MCF 10A (cell line): Measurements from ENCODE around the gene PPM1H. TPM values are rescaled to one million over a fixed set of nuclear protein-coding genes. Genes with fewer than 3 reads are reported as not detected.

Source experiments
- BruUV-seq: library from RNA; stranded (reverse); fragments of 400-500 nt; replicated peaks from 2 replicates; lab custom pipeline; 2021; lab: Mats Ljungman, UMichigan
- CTCF ChIA-PET: fragments of 300-600 bp; sonication (Branson Sonifier 250); formaldehyde crosslinking; extraction: SDS; loops from one replicate; lab custom pipeline; 2021; ENCODE audit warnings: antibody characterized with exemption, inconsistent platforms; lab: Yijun Ruan, JAX
- POLR2A ChIA-PET: fragments of 300-600, 350-650 bp; sonication (Branson Sonifier 250); formaldehyde crosslinking; extraction: SDS; loops from one replicate; lab custom pipeline; 2020; ENCODE audit warnings: antibody characterized with exemption, inconsistent platforms; lab: Yijun Ruan, JAX
- DNase-seq: peaks from one replicate; pipeline ENCODE4 v3.0.0-alpha.2; 2018; ENCODE audit not compliant: unreplicated experiment
- H3K27ac Mint-ChIP-seq: one replicate; pipeline ENCODE4 v1.8.0; 2022; ENCODE audit warnings: mild to moderate bottlenecking, low read depth, mixed read lengths; ENCODE audit not compliant: unreplicated experiment
- H3K27me3 Mint-ChIP-seq: one replicate; pipeline ENCODE4 v1.8.0; 2022; ENCODE audit warnings: mixed read lengths; ENCODE audit not compliant: insufficient read depth, unreplicated experiment
- H3K36me3 Mint-ChIP-seq: one replicate; pipeline ENCODE4 v1.8.0; 2022; ENCODE audit warnings: mild to moderate bottlenecking, moderate library complexity, mixed read lengths; ENCODE audit not compliant: insufficient read depth, unreplicated experiment
- H3K4me1 Mint-ChIP-seq: one replicate; pipeline ENCODE4 v1.8.0; 2022; ENCODE audit warnings: mixed read lengths; ENCODE audit not compliant: insufficient read depth, unreplicated experiment
- H3K4me3 Mint-ChIP-seq: one replicate; pipeline ENCODE4 v1.8.0; 2022; ENCODE audit warnings: mild to moderate bottlenecking, moderate library complexity, mixed read lengths; ENCODE audit not compliant: unreplicated experiment
- H3K9me3 Mint-ChIP-seq: one replicate; pipeline ENCODE4 v1.8.0; 2022; ENCODE audit warnings: mixed read lengths; ENCODE audit not compliant: unreplicated experiment
- intact Hi-C: fragments of 100-400 bp; cut with micrococcal nuclease; formaldehyde crosslinking; loops from 2 replicates; pipeline ENCODE4 v1.14.1; 2022
- total RNA-seq: library from RNA; stranded (reverse); gene quantifications from 2 replicates; pipeline ENCODE4 v1.2.3, GENCODE V29; 2022
- TF ChIP-seq, protein P1 (sequence below): fragments of 200-600 bp; IDR thresholded peaks from one replicate; pipeline ENCODE4 v1.8.0; 2022; ENCODE audit warnings: antibody characterized with exemption, mild to moderate bottlenecking; ENCODE audit not compliant: unreplicated experiment

Gene PPM1H
- total RNA-seq, 1 experiment from 2014 or later: 0.49 TPM

DNA sequence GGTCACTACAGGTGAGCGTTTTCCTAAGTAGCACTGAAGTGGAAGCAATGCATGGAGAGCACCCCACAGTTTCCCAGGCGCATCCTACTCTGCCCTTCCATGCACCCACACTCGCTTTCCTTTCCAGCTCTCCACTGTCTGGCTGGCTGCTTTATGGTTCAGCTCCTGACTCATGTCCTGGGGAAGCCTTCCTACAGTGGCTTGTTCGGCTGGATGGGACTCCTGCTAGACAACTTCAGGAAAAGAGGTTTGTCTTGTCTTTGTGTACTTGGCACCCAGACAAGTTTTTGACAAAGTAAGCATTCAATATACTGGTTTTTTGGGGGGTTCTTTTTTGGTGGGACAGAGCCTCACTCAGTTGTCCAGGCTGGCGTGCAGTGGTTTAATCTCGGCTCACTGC is 21.6 kb downstream of the PPM1H start:
- no TSS peak for BruUV-seq
- no peaks in the 10 kb centered on the region for H3K9me3 Mint-ChIP-seq
- no peak for DNase-seq
- H3K4me1 Mint-ChIP-seq: no peaks in the 10 kb centered on the region
- ChIA-PET CTCF (no interaction called here), POLR2A (no interaction called here)
- H3K27ac Mint-ChIP-seq: no peak overlapping the region
- no peak overlapping the region for H3K4me3 Mint-ChIP-seq
- no peaks in the 10 kb centered on the region for H3K36me3 Mint-ChIP-seq
- intact Hi-C loops: no loop called here
- TF ChIP-seq, protein P1, sequence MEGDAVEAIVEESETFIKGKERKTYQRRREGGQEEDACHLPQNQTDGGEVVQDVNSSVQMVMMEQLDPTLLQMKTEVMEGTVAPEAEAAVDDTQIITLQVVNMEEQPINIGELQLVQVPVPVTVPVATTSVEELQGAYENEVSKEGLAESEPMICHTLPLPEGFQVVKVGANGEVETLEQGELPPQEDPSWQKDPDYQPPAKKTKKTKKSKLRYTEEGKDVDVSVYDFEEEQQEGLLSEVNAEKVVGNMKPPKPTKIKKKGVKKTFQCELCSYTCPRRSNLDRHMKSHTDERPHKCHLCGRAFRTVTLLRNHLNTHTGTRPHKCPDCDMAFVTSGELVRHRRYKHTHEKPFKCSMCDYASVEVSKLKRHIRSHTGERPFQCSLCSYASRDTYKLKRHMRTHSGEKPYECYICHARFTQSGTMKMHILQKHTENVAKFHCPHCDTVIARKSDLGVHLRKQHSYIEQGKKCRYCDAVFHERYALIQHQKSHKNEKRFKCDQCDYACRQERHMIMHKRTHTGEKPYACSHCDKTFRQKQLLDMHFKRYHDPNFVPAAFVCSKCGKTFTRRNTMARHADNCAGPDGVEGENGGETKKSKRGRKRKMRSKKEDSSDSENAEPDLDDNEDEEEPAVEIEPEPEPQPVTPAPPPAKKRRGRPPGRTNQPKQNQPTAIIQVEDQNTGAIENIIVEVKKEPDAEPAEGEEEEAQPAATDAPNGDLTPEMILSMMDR: no peak
- H3K27me3 Mint-ChIP-seq: peaks cover 40% of the 10 kb centered on the region

DNA sequence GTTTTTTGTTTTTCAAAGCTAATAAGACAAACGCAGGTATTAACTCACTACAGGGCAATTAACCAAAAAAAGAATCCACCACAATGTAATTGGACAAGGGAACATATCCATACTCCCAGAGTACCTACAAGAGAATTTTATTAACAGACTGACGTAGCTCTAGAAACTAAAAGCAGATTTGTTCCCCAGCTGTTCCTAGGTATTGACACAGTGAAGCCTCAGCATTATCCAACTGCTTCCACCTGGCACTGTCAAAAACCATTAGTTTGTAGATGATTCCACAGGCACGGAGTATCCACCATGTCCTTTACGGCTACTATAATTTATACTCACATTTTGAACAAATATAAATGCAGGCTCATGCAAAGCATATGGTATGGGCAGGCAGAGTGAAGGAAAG is 22.3 kb downstream of the PPM1H start:
- H3K27me3 Mint-ChIP-seq: peaks cover 40% of the 10 kb centered on the region
- CTCF ChIA-PET: interaction anchor here (0.6 kb wide), 1 partner anchor 12 kb away, joined by 3 read pairs; no protein-coding TSS in a partner anchor
- intact Hi-C loops: no loop called here
- H3K9me3 Mint-ChIP-seq: no peaks in the 10 kb centered on the region
- H3K27ac Mint-ChIP-seq: no peak overlapping the region
- no peak for DNase-seq
- TF ChIP-seq, protein P1: no peak
- no peak overlapping the region for H3K4me3 Mint-ChIP-seq
- BruUV-seq: no TSS peak
- no peaks in the 10 kb centered on the region for H3K36me3 Mint-ChIP-seq
- POLR2A ChIA-PET: interaction anchor here (1.0 kb wide), 1 partner anchor 22 kb away, joined by 3 read pairs; the partner anchor contains the start of gene PPM1H
- H3K4me1 Mint-ChIP-seq: no peaks in the 10 kb centered on the region

DNA sequence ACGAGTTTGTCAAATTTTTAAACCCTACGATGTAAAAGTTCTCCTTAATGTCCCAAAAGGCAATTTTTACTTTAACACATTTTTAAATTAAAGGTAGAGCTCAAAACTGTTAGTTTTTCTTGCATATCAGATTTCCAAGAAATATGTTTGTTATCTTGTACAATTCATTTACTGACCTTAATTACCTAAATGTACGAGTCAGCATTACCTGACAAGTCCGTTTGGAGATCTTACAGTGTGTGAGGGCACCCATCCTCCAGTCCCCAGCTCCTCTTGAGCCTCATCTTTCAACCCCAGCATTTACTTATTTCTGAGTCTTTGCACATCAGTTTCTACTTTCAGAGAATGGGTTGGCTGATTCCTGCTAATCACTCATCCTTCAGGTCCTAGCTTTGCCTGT is 23.7 kb downstream of the PPM1H start:
- Mint-ChIP-seq H3K4me1 (no peaks in the 10 kb centered on the region), H3K4me3 (no peak overlapping the region), H3K27ac (no peak overlapping the region), H3K36me3 (no peaks in the 10 kb centered on the region), H3K9me3 (no peaks in the 10 kb centered on the region), H3K27me3 (peaks cover 44% of the 10 kb centered on the region)
- CTCF ChIA-PET: interaction anchor here (0.7 kb wide), 1 partner anchor 112 kb away, joined by 3 read pairs; no protein-coding TSS in a partner anchor
- intact Hi-C loops: no loop called here
- TF ChIP-seq, protein P1: no peak
- DNase-seq: no peak
- BruUV-seq: no TSS peak
- POLR2A ChIA-PET: no interaction called here

DNA sequence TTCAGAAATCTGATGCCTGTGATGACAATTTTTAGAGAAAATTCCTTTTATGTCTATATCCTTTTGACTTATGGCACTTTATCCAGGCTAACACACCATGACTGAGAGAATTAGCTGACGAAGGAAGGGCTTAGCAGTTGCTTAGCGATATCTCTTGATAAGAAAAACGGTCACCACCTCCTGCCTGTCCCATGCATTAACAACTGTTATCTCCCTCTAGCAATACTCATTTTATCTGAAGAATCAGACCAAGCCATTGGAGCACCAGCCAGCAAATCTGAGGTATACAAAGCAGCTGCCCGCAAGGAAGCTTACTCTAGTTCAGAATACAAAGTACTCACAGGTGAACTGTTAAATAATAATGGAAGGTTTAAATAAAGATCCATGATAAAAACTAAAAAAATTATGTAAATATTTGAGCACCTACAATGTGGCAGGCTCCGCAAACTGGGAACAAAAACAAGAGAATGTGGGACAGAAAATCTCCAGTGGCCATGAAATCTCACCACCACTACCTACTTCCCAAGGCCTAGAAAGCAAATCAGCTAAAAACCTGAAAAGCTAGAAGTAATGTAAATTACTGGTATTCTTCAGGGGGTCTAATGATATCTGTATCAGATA is 24.3 kb downstream of the PPM1H start:
- DNase-seq: no peak
- Mint-ChIP-seq H3K4me3 (no peak overlapping the region), H3K27ac (no peak overlapping the region), H3K27me3 (peaks cover 51% of the 10 kb centered on the region), H3K36me3 (no peaks in the 10 kb centered on the region), H3K9me3 (no peaks in the 10 kb centered on the region), H3K4me1 (no peaks in the 10 kb centered on the region)
- ChIA-PET POLR2A (no interaction called here), CTCF (interaction anchor here (0.7 kb wide), 1 partner anchor 111 kb away, joined by 3 read pairs; no protein-coding TSS in a partner anchor)
- no TSS peak for BruUV-seq
- TF ChIP-seq, protein P1: no peak
- intact Hi-C loops: no loop called here
